Measurements from ENCODE around the gene SMAD6.

DNA sequence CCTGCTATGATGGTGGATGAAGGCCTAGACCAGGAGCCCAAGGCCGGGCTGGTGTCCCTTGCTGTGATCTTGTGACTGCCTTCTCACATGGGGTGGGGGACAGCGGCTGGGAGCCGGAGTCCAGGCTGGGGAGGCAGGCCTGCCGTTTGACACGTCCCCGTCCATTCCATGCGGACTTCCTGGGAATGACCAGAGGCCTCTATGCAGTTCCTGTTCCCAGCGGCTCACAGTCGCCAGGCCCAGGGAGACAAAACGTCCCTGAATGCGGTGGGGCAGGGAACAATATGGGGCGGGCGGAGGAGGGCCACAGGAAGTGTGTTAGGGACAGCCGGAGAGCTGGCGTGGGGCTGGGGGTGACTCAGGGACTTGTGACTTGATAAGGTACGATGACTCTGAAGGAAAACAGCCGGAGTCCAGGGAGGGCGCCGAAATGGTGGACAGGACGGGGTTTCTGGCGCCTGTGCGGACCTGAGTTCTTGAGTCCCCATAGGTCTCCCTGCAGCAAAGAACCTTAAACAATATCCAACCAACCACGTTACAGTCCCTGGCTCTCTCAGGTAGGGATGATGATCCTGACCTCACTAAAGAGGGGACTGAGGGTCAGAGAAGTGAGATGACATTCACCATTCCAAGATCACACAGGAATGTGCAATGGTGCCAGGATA, 40.5 kb upstream of the SMAD6 start:
- TF ChIP-seq, protein P1, sequence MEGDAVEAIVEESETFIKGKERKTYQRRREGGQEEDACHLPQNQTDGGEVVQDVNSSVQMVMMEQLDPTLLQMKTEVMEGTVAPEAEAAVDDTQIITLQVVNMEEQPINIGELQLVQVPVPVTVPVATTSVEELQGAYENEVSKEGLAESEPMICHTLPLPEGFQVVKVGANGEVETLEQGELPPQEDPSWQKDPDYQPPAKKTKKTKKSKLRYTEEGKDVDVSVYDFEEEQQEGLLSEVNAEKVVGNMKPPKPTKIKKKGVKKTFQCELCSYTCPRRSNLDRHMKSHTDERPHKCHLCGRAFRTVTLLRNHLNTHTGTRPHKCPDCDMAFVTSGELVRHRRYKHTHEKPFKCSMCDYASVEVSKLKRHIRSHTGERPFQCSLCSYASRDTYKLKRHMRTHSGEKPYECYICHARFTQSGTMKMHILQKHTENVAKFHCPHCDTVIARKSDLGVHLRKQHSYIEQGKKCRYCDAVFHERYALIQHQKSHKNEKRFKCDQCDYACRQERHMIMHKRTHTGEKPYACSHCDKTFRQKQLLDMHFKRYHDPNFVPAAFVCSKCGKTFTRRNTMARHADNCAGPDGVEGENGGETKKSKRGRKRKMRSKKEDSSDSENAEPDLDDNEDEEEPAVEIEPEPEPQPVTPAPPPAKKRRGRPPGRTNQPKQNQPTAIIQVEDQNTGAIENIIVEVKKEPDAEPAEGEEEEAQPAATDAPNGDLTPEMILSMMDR (IDR thresholded peaks at IDR 0.05): no peak
- TF ChIP-seq RAD21 (IDR thresholded peaks at IDR 0.05; ENCODE audit: low read length) (no peak), EZH2phosphoT487 (IDR thresholded peaks at IDR 0.05; ENCODE audit: borderline replicate concordance, low read depth) (no peak), POLR2AphosphoS5 (IDR thresholded peaks at IDR 0.05; ENCODE audit: low read depth, low read length) (no peak)
- TF ChIP-seq, protein P2, sequence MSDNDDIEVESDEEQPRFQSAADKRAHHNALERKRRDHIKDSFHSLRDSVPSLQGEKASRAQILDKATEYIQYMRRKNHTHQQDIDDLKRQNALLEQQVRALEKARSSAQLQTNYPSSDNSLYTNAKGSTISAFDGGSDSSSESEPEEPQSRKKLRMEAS (IDR thresholded peaks at IDR 0.05; ENCODE audit: low read depth): no peak

Data from SK-N-SH (cell line).